Caco-2 (cell line): ENCODE data around the gene NELFCD. TPM values are rescaled to one million over a fixed set of nuclear protein-coding genes. Genes with fewer than 3 reads are reported as not detected.

Experiments used
- BruUV-seq: library from RNA; stranded (reverse); fragments of 400-500 nt; replicated peaks from 2 replicates; lab custom pipeline; 2021; lab: Mats Ljungman, UMichigan
- CTCF ChIA-PET: fragments of 300-600 bp; sonication (Branson Sonifier 250); formaldehyde crosslinking; loops from one replicate; lab custom pipeline; 2022; ENCODE audit warnings: antibody characterized with exemption; lab: Charles Lee
- POLR2A ChIA-PET: fragments of 300-600 bp; sonication (Branson Sonifier 250); formaldehyde crosslinking; loops from one replicate; lab custom pipeline; 2022; ENCODE audit warnings: antibody characterized with exemption; lab: Charles Lee
- DNase-seq, 2 experiments: peaks; one replicate each; pipeline versions ENCODE4 v3.0.0 to v3.0.0-alpha.2; 2020 to 2022
- H3K27me3 ChIP-seq: replicated peaks from 2 replicates; pipeline ENCODE4 v1.6.0; 2011; ENCODE audit warnings: low read length; ENCODE audit not compliant: control insufficient read depth, insufficient read depth
- H3K36me3 ChIP-seq: 2 replicates; pipeline ENCODE4 v1.5.1; 2011; ENCODE audit warnings: low read length; ENCODE audit not compliant: control insufficient read depth, insufficient read depth
- H3K4me1 ChIP-seq: fragments of 250-450 bp; sonication (Bioruptor Pico); 2 replicates; pipeline ENCODE4 v1.5.1; 2020; ENCODE audit warnings: mild to moderate bottlenecking
- H3K4me3 ChIP-seq: 2 replicates; pipeline ENCODE4 v1.5.1; 2011; ENCODE audit warnings: low read depth, mild to moderate bottlenecking, control low read depth, low read length
- H3K9me3 ChIP-seq: fragments of 250-450 bp; sonication (Bioruptor Pico); 2 replicates; pipeline ENCODE4 v1.5.1; 2020; ENCODE audit warnings: mild to moderate bottlenecking, moderate library complexity
- H3K27ac Mint-ChIP-seq: one replicate; pipeline ENCODE4 v1.8.0; 2022; ENCODE audit warnings: mixed read lengths; ENCODE audit not compliant: unreplicated experiment
- H3K27me3 Mint-ChIP-seq: one replicate; pipeline ENCODE4 v1.8.0; 2022; ENCODE audit warnings: mixed read lengths; ENCODE audit not compliant: insufficient read depth, unreplicated experiment
- H3K36me3 Mint-ChIP-seq: one replicate; pipeline ENCODE4 v1.8.0; 2022; ENCODE audit warnings: mild to moderate bottlenecking, mixed read lengths; ENCODE audit not compliant: insufficient read depth, unreplicated experiment
- H3K4me1 Mint-ChIP-seq: one replicate; pipeline ENCODE4 v1.8.0; 2022; ENCODE audit warnings: low read depth, mixed read lengths; ENCODE audit not compliant: unreplicated experiment
- H3K4me3 Mint-ChIP-seq: one replicate; pipeline ENCODE4 v1.8.0; 2022; ENCODE audit warnings: mild to moderate bottlenecking, moderate library complexity, mixed read lengths; ENCODE audit not compliant: unreplicated experiment
- H3K9me3 Mint-ChIP-seq: one replicate; pipeline ENCODE4 v1.8.0; 2022; ENCODE audit warnings: mixed read lengths; ENCODE audit not compliant: unreplicated experiment
- CTCF ChIP-seq, 2 experiments: fragments of 200-600 bp in 1 of 2; IDR thresholded peaks; 1 replicate in 1 of 2; 2 replicates in 1 of 2; pipeline versions ENCODE4 v1.5.1 to v1.8.0; 2011 to 2022; ENCODE audit warnings: antibody characterized with exemption in 1 of 2, control low read depth in 1 of 2, inconsistent platforms in 1 of 2, low read depth in 1 of 2, low read length in 1 of 2, mild to moderate bottlenecking in 1 of 2, moderate library complexity in 1 of 2; ENCODE audit not compliant: insufficient read depth in 1 of 2, severe bottlenecking in 1 of 2, unreplicated experiment in 1 of 2
- intact Hi-C: fragments of 100-400 bp; cut with micrococcal nuclease; formaldehyde crosslinking; loops from one replicate; pipeline ENCODE4 v1.10.0; 2022; ENCODE audit not compliant: unreplicated experiment
- total RNA-seq: library from RNA; stranded (reverse); gene quantifications from 2 replicates; pipeline ENCODE4 v1.2.3, GENCODE V29; 2022

The NELFCD gene
- total RNA-seq, 1 experiment from 2014 or later: 230 TPM

GRCh38 chr20:58985656-58986055 is 4.6 kb downstream of the NELFCD start:
- Mint-ChIP-seq H3K27ac (no peak overlapping the region), H3K36me3 (peaks cover 77% of the 10 kb centered on the region)

GRCh38 chr20:58986286-58986967 is 5.4 kb downstream of the NELFCD start:
- BruUV-seq: no TSS peak
- intact Hi-C loops: no loop called here
- peak in 1 of 2 experiments; percentile 29 for DNase-seq
- POLR2A ChIA-PET: no interaction called here
- H3K27ac Mint-ChIP-seq: no peak overlapping the region
- Histone ChIP-seq H3K4me3 (no peak overlapping the region), H3K4me1 (peaks cover 8% of the 10 kb centered on the region), H3K36me3 (peaks cover 17% of the 10 kb centered on the region), H3K9me3 (no peaks in the 10 kb centered on the region), H3K27me3 (no peaks in the 10 kb centered on the region)
- H3K27me3 Mint-ChIP-seq: no peaks in the 10 kb centered on the region
- TF ChIP-seq CTCF (IDR thresholded peaks at IDR 0.05; ENCODE audit: insufficient read depth in 1 of 2, low read depth in 1 of 2, low read length in 1 of 2, severe bottlenecking in 1 of 2, unreplicated experiment in 1 of 2): no peak
- peaks cover 21% of the 10 kb centered on the region for H3K4me1 Mint-ChIP-seq
- CTCF ChIA-PET: no interaction called here
- H3K36me3 Mint-ChIP-seq: peaks cover 85% of the 10 kb centered on the region
- no peak overlapping the region for H3K4me3 Mint-ChIP-seq
- H3K9me3 Mint-ChIP-seq: no peaks in the 10 kb centered on the region

More at GRCh38 chr20:58985656-58986055, 4.6 kb downstream of the NELFCD start:
- Histone ChIP-seq H3K4me1 (peaks cover 9% of the 10 kb centered on the region), H3K27me3 (no peaks in the 10 kb centered on the region), H3K4me3 (no peak overlapping the region), H3K36me3 (peaks cover 17% of the 10 kb centered on the region), H3K9me3 (no peaks in the 10 kb centered on the region)
- intact Hi-C loops: no loop called here
- no peaks in the 10 kb centered on the region for H3K9me3 Mint-ChIP-seq
- peaks cover 21% of the 10 kb centered on the region for H3K4me1 Mint-ChIP-seq
- H3K4me3 Mint-ChIP-seq: no peak overlapping the region
- TF ChIP-seq CTCF (IDR thresholded peaks at IDR 0.05; ENCODE audit: insufficient read depth in 1 of 2, low read depth in 1 of 2, low read length in 1 of 2, severe bottlenecking in 1 of 2, unreplicated experiment in 1 of 2): no peak
- H3K27me3 Mint-ChIP-seq: no peaks in the 10 kb centered on the region
- ChIA-PET POLR2A (interaction anchor here (0.5 kb wide), 1 partner anchor 47 kb away, joined by 3 read pairs; no protein-coding TSS in a partner anchor), CTCF (no interaction called here)
- DNase-seq: no peak
- no TSS peak for BruUV-seq

GRCh38 chr20:58986968-58987517 is 6.0 kb downstream of the NELFCD start:
- TF ChIP-seq CTCF (IDR thresholded peaks at IDR 0.05; ENCODE audit: insufficient read depth in 1 of 2, low read depth in 1 of 2, low read length in 1 of 2, severe bottlenecking in 1 of 2, unreplicated experiment in 1 of 2): no peak
- peaks cover 8% of the 10 kb centered on the region for H3K4me1 ChIP-seq
- Mint-ChIP-seq H3K27ac (no peak overlapping the region), H3K9me3 (no peaks in the 10 kb centered on the region), H3K36me3 (peaks cover 86% of the 10 kb centered on the region), H3K27me3 (no peaks in the 10 kb centered on the region), H3K4me3 (no peak overlapping the region), H3K4me1 (peaks cover 20% of the 10 kb centered on the region)
- BruUV-seq: no TSS peak
- no peaks in the 10 kb centered on the region for H3K27me3 ChIP-seq
- ChIA-PET POLR2A (no interaction called here), CTCF (no interaction called here)
- no peak overlapping the region for H3K4me3 ChIP-seq
- no peaks in the 10 kb centered on the region for H3K9me3 ChIP-seq
- intact Hi-C loops: no loop called here
- H3K36me3 ChIP-seq: peaks cover 17% of the 10 kb centered on the region
- DNase-seq: peak in 1 of 2 experiments; percentile 13
